AG09319 (cell line): ENCODE results near the gene EIF5B.
"Not testable (repeated sequence)": the region's sequence is repeated elsewhere in the genome, so short reads cannot be mapped to it uniquely, and the experiment has no call there.

Experiments
- DNase-seq: peaks from one replicate; pipeline ENCODE4 v3.0.0-alpha.2; 2010; ENCODE audit warnings: low read depth; ENCODE audit errors: extremely low read depth
- CTCF ChIP-seq: IDR thresholded peaks from 2 replicates; pipeline ENCODE4 v1.5.1; 2011; ENCODE audit warnings: low read depth, mild to moderate bottlenecking, inconsistent platforms, low read length, moderate library complexity

Gene EIF5B

GRCh38 chr2:99335911-99336803 is 1.0 kb upstream of the EIF5B start, which contains the start of gene TXNDC9:
TXNDC9 (minus strand) TSS chr2:99336333; CDS start chr2:99333210, 3,123 bp downstream.
- DNase-seq = peak; percentile 98
- no peak for TF ChIP-seq CTCF

- DNase-seq = no peak
- TF ChIP-seq CTCF = no peak
These were observed 431 bp upstream of the EIF5B start for GRCh38 chr2:99336804-99337112.

GRCh38 chr2:99338029-99338585 is 918 bp downstream of the EIF5B start:
- no peak for DNase-seq

GRCh38 chr2:99340669-99341236 is 3.6 kb downstream of the EIF5B start:
- no peak for DNase-seq
- TF ChIP-seq CTCF = no peak

More at GRCh38 chr2:99338029-99338585, 918 bp downstream of the EIF5B start:
- no peak for TF ChIP-seq CTCF

GRCh38 chr2:99342536-99342935 is 5.3 kb downstream of the EIF5B start:
- no peak for DNase-seq
- TF ChIP-seq CTCF = no peak

- DNase-seq = not testable (repeated sequence)
These were observed 8.3 kb downstream of the EIF5B start for GRCh38 chr2:99345446-99345845.

- TF ChIP-seq CTCF = no peak
- no peak for DNase-seq
These were observed 9.0 kb downstream of the EIF5B start for GRCh38 chr2:99346218-99346617.
